GM12873 (cell line): ENCODE data around the gene LRRC73.

Experiments
- CTCF ChIP-seq: IDR thresholded peaks from 2 replicates; pipeline ENCODE4 v1.5.1; 2012; ENCODE audit warnings: low read depth, mild to moderate bottlenecking, moderate library complexity, low read length, control low read depth; ENCODE audit not compliant: insufficient read depth; ENCODE audit errors: missing control alignments

Gene LRRC73

DNA sequence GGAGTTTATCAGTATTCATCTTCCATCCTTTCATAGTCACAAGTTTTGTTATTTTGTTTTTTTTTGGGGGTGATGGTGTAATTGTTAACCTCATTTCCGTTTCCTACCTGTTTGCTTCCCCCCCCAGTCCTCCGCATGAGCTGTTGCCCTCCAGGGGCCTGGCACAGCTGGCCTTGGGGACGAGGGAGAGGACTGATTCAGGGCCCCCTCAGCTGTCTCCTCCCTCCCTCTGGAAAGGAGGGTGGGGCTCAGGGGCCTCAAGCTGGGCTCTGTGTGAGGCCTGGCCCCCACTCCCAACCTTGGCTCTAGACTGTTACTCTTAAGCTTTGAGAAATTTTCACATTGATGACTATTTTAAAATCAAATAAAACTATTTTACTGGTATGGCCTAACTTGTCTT is 4.0 kb downstream of the LRRC73 start:
- no peak for TF ChIP-seq CTCF

GRCh38 chr6:43505718-43506117 is 4.4 kb downstream of the LRRC73 start:
- no peak for TF ChIP-seq CTCF

- TF ChIP-seq CTCF: no peak
Observed at GRCh38 chr6:43504756-43505593, 5.2 kb downstream of the LRRC73 start.

DNA sequence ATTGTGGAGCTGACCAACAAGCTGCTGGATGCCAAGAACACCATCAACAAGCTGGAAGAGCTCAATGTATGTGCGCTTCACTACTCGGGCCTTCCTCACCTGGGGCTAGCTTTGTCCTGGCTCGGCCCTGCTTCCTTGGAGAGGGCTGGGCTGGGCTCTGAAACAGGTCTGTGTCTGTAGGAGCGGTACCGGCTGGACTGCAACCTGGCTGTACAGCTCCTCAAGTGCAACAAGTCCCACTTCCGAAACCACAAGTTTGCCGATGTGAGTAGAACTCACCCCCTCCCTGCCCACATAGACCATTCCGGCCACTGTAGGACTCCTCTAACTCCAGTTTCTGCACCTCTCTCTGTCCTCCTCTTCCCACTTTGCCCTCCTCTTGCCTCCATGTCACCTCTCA is 6.7 kb downstream of the LRRC73 start:
- TF ChIP-seq CTCF: no peak

DNA sequence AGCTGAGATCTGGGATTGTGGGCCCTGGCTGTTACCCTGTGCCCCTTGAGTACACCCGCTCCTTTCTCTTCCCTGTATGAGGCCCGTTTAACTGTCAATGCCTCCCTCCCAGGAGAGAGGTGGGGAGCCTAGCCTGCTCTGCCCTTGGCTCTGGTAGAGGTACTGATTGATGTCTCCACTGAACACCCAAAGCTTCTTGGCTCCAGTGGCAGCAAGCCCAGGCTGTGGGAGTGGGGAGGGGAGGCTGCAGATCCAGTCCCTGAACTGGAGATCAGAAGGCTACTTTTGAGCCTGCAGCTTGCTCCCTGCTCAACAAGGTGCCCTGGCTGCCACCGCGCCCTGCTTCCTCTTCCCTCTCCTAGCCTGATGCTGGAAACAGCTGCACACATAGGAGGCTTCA is 7.5 kb downstream of the LRRC73 start:
- TF ChIP-seq CTCF: no peak

DNA sequence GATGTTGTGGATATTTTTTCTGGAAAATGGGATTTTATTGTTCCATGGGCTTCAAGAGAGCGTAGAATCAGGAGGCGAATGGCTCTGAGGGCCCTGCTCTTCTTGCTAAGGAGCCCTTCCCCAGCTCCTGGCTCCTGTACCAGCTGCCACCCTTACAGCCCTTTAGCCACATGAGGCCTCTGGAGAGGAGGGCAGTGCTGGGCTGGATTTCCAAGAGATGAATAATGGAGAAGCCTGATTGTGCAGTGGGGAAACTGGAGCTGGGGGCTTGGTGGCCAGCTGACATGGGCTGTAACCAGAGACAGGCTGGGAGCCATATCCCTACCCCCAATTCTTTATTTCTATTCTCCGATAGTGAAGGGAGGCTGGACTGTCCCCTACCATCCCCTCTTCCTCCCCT is 9.2 kb downstream of the LRRC73 start:
- TF ChIP-seq CTCF: no peak

- TF ChIP-seq CTCF: no peak
Observed at GRCh38 chr6:43499028-43499815, 10.9 kb downstream of the LRRC73 start.
